B cell (primary cell): Measurements from ENCODE around the gene SOCS2.

Experiments
- CTCF ChIP-seq: fragments of 200-600 bp; IDR thresholded peaks from one replicate; pipeline ENCODE4 v1.8.0; 2022; ENCODE audit warnings: antibody characterized with exemption, mild to moderate bottlenecking
- EZH2 ChIP-seq: IDR thresholded peaks from 2 replicates; pipeline ENCODE4 v1.6.1; 2012; ENCODE audit warnings: borderline replicate concordance, low read depth, mild to moderate bottlenecking, moderate library complexity, low read length; ENCODE audit not compliant: insufficient read depth, poor library complexity, severe bottlenecking

- no peak for TF ChIP-seq CTCF
- no peak for TF ChIP-seq EZH2
Observed at GRCh38 chr12:93603762-93604161, 31.3 kb downstream of the SOCS2 start.
